IMR-90 (cell line): ENCODE results near the gene PID1. TPM values are rescaled to one million over a fixed set of nuclear protein-coding genes. Genes with fewer than 3 reads are reported as not detected.

Experiments used
- ATAC-seq: fragments of 200-7000 bp; cut with Tn5 transposase; 2 replicates; pipeline ENCODE4 v1.9.1; 2020; ENCODE audit warnings: low read depth, mild to moderate bottlenecking, moderate library complexity
- BruUV-seq: library from RNA; stranded (reverse); fragments of 400-500 nt; replicated peaks from 2 replicates; lab custom pipeline; 2021; lab: Mats Ljungman, UMichigan
- CTCF ChIA-PET: fragments of 300-600 bp; formaldehyde crosslinking; extraction: SDS; loops from one replicate; lab custom pipeline; 2021; ENCODE audit warnings: antibody characterized with exemption; lab: Yijun Ruan, JAX
- POLR2A ChIA-PET: fragments of 300-600 bp; sonication (Branson Sonifier 250); formaldehyde crosslinking; loops from one replicate; lab custom pipeline; 2022; ENCODE audit warnings: antibody characterized with exemption; ENCODE audit not compliant: unreplicated experiment; lab: Charles Lee
- DNase-seq: peaks from one replicate; pipeline ENCODE4 v3.0.0; 2013
- H2AFZ ChIP-seq: replicated peaks from 2 replicates; pipeline ENCODE3; 2013; ENCODE audit warnings: low read length, mild to moderate bottlenecking; ENCODE audit not compliant: poor library complexity
- H2AK5ac ChIP-seq: 2 replicates; pipeline ENCODE4 v1.6.1; 2013; ENCODE audit warnings: low read depth, low read length, inconsistent platforms
- H2AK9ac ChIP-seq: replicated peaks from 2 replicates; pipeline ENCODE3; 2013; ENCODE audit warnings: mild to moderate bottlenecking, low read depth, low read length, moderate library complexity; ENCODE audit not compliant: poor library complexity
- H2BK120ac ChIP-seq: 2 replicates; pipeline ENCODE4 v1.6.1; 2013; ENCODE audit warnings: low read depth, low read length, inconsistent platforms
- H2BK15ac ChIP-seq: 3 replicates; pipeline ENCODE4 v1.6.1; 2013; ENCODE audit warnings: low read depth, low read length, inconsistent platforms
- H2BK20ac ChIP-seq: 2 replicates; pipeline ENCODE4 v1.6.1; 2013; ENCODE audit warnings: low read depth, mild to moderate bottlenecking, inconsistent platforms, low read length, moderate library complexity
- H2BK5ac ChIP-seq: 2 replicates; pipeline ENCODE4 v1.6.1; 2013; ENCODE audit warnings: mild to moderate bottlenecking, low read depth, low read length, inconsistent platforms; ENCODE audit not compliant: poor library complexity, severe bottlenecking
- H3K14ac ChIP-seq: replicated peaks from 2 replicates; pipeline ENCODE4 v1.6.1; 2013; ENCODE audit warnings: low read depth, low read length, inconsistent platforms
- H3K18ac ChIP-seq: 2 replicates; pipeline ENCODE4 v1.6.1; 2013; ENCODE audit warnings: low read depth, low read length, control low read depth
- H3K23ac ChIP-seq: 2 replicates; pipeline ENCODE4 v1.6.1; 2013; ENCODE audit warnings: low read depth, low read length, inconsistent platforms
- H3K27ac ChIP-seq: 2 replicates; pipeline ENCODE4 v1.5.1; 2013; ENCODE audit warnings: mild to moderate bottlenecking, control low read depth, low read length; ENCODE audit not compliant: insufficient read depth
- H3K27me3 ChIP-seq: 2 replicates; pipeline ENCODE4 v1.6.1; 2013; ENCODE audit warnings: low read length; ENCODE audit not compliant: control insufficient read depth, insufficient read depth
- H3K36me3 ChIP-seq: 2 replicates; pipeline ENCODE4 v1.6.1; 2013; ENCODE audit warnings: low read length, mixed read lengths; ENCODE audit not compliant: control insufficient read depth, insufficient read depth
- H3K4ac ChIP-seq: 2 replicates; pipeline ENCODE4 v1.6.1; 2013; ENCODE audit warnings: low read depth, low read length, inconsistent platforms
- H3K4me1 ChIP-seq: 2 replicates; pipeline ENCODE4 v1.6.1; 2013; ENCODE audit warnings: low read length, mixed read lengths; ENCODE audit not compliant: control insufficient read depth, insufficient read depth
- H3K4me2 ChIP-seq: 2 replicates; pipeline ENCODE4 v1.6.1; 2013; ENCODE audit warnings: low read depth, mild to moderate bottlenecking, control low read depth, low read length, moderate library complexity
- H3K4me3 ChIP-seq: 2 replicates; pipeline ENCODE4 v1.5.1; 2013; ENCODE audit warnings: low read depth, mild to moderate bottlenecking, control low read depth, low read length, moderate library complexity; ENCODE audit not compliant: insufficient read depth
- H3K56ac ChIP-seq: 2 replicates; pipeline ENCODE4 v1.6.1; 2013; ENCODE audit warnings: low read length, inconsistent platforms; ENCODE audit not compliant: insufficient read depth; ENCODE audit errors: extremely low read depth
- H3K79me1 ChIP-seq, 2 experiments: 2 replicates each; pipeline ENCODE4 v1.6.1; 2013; ENCODE audit warnings: low read length in 2 of 2, inconsistent platforms in 1 of 2, low read depth in 1 of 2
- H3K9ac ChIP-seq: 2 replicates; pipeline ENCODE4 v1.6.1; 2013; ENCODE audit warnings: low read depth, low read length, control low read depth
- H3K9me1 ChIP-seq: 2 replicates; pipeline ENCODE4 v1.6.1; 2013; ENCODE audit warnings: low read length, inconsistent platforms; ENCODE audit not compliant: insufficient read depth
- H3K9me3 ChIP-seq: 2 replicates; pipeline ENCODE4 v1.6.1; 2013; ENCODE audit warnings: low read length; ENCODE audit not compliant: control insufficient read depth, insufficient read depth
- H4K20me1 ChIP-seq: 2 replicates; pipeline ENCODE4 v1.6.1; 2013; ENCODE audit warnings: low read length, inconsistent platforms; ENCODE audit not compliant: insufficient read depth
- H4K5ac ChIP-seq: 2 replicates; pipeline ENCODE4 v1.6.1; 2013; ENCODE audit warnings: mild to moderate bottlenecking, low read depth, low read length, control low read depth
- H4K8ac ChIP-seq, 2 experiments: 2 replicates each; pipeline ENCODE4 v1.6.1; 2013; ENCODE audit warnings: low read depth in 2 of 2, low read length in 2 of 2, control low read depth in 1 of 2, inconsistent platforms in 1 of 2
- H4K91ac ChIP-seq: 2 replicates; pipeline ENCODE4 v1.6.1; 2013; ENCODE audit warnings: low read depth, low read length, inconsistent platforms; ENCODE audit not compliant: insufficient read depth
- BHLHE40 ChIP-seq: fragments of 150-350 bp; IDR thresholded peaks from 2 replicates; pipeline ENCODE4 v1.6.1; 2016; ENCODE audit warnings: mild to moderate bottlenecking, low read depth, low read length
- CEBPB ChIP-seq: IDR thresholded peaks from 2 replicates; pipeline ENCODE4 v1.6.1; 2012; ENCODE audit warnings: low read depth, low read length, improper control_type of control experiment
- CHD1 ChIP-seq: IDR thresholded peaks from 2 replicates; pipeline ENCODE4 v1.6.1; 2012; ENCODE audit warnings: low read depth, low read length, improper control_type of control experiment
- CTCF ChIP-seq: conservative IDR thresholded peaks from 2 replicates; pipeline ENCODE4 v1.5.1; 2012; ENCODE audit warnings: mild to moderate bottlenecking, low read depth, low read length, improper control_type of control experiment
- ELK1 ChIP-seq: fragments of 150-350 bp; IDR thresholded peaks from 2 replicates; pipeline ENCODE4 v1.6.1; 2016; ENCODE audit warnings: low read depth, mild to moderate bottlenecking, low read length, moderate library complexity, borderline replicate concordance
- FOS ChIP-seq: fragments of 150-350 bp; IDR thresholded peaks from 2 replicates; pipeline ENCODE4 v1.6.1; 2016; ENCODE audit warnings: low read depth, low read length
- MAFK ChIP-seq: IDR thresholded peaks from 2 replicates; pipeline ENCODE4 v1.6.1; 2012; ENCODE audit warnings: low read depth, low read length, improper control_type of control experiment
- MAZ ChIP-seq: IDR thresholded peaks from 2 replicates; pipeline ENCODE4 v1.6.1; 2012; ENCODE audit warnings: low read depth, mild to moderate bottlenecking, low read length, improper control_type of control experiment, moderate library complexity, borderline replicate concordance
- MXI1 ChIP-seq: IDR thresholded peaks from 2 replicates; pipeline ENCODE4 v1.6.1; 2012; ENCODE audit warnings: low read depth, mild to moderate bottlenecking, low read length, moderate library complexity, borderline replicate concordance
- NFE2L2 ChIP-seq: fragments of 150-350 bp; IDR thresholded peaks from 2 replicates; pipeline ENCODE4 v1.6.1; 2016; ENCODE audit warnings: low read depth, mild to moderate bottlenecking, low read length
- POLR2A ChIP-seq: IDR thresholded peaks from 2 replicates; pipeline ENCODE4 v1.6.1; 2012; ENCODE audit warnings: mild to moderate bottlenecking, low read depth, low read length
- RAD21 ChIP-seq: IDR thresholded peaks from 2 replicates; pipeline ENCODE4 v1.6.1; 2012; ENCODE audit warnings: low read length, improper control_type of control experiment
- RCOR1 ChIP-seq: IDR thresholded peaks from 2 replicates; pipeline ENCODE4 v1.6.1; 2012; ENCODE audit warnings: mild to moderate bottlenecking, low read length, improper control_type of control experiment; ENCODE audit not compliant: insufficient replicate concordance
- RFX5 ChIP-seq: IDR thresholded peaks from 2 replicates; pipeline ENCODE4 v1.8.0; 2012; ENCODE audit warnings: low read depth, mild to moderate bottlenecking, low read length, moderate library complexity
- SMC3 ChIP-seq: fragments of 150-350 bp; IDR thresholded peaks from 2 replicates; pipeline ENCODE4 v1.6.1; 2016; ENCODE audit warnings: low read depth, mild to moderate bottlenecking, antibody characterized with exemption, low read length, moderate library complexity
- USF2 ChIP-seq: fragments of 150-350 bp; IDR thresholded peaks from 2 replicates; pipeline ENCODE4 v1.6.1; 2017; ENCODE audit warnings: mild to moderate bottlenecking, antibody characterized with exemption, low read length, low read depth
- WGBS, 2 experiments: methylation state at CpG; one replicate each; pipeline versions ENCODE4 v1.1.5 to v1.1.7; 2013; ENCODE audit warnings: missing lambda C conversion rate in 2 of 2; ENCODE audit not compliant: insufficient read length in 1 of 2; ENCODE audit errors: extremely low coverage in 2 of 2; 5-methylcytosine and 5-hydroxymethylcytosine counted together
- dilution Hi-C: fragments of 300-500 bp; cut with HindIII; formaldehyde crosslinking; loops from one replicate; pipeline ENCODE4 v1.14.3; 2018; ENCODE audit warnings: low sequenced_read_pairs; ENCODE audit not compliant: unreplicated experiment
- in situ Hi-C: fragments of 300-500 bp; cut with MboI; formaldehyde crosslinking; loops from 3 replicates; pipeline ENCODE4 v1.14.3; 2019; ENCODE audit warnings: low sequenced_read_pairs, inconsistent platforms, mixed read lengths
- intact Hi-C: fragments of 100-400 bp; cut with micrococcal nuclease; formaldehyde crosslinking; loops from 2 replicates; pipeline ENCODE4 v1.10.0; 2022
- polyA plus RNA-seq, 3 experiments: library from polyadenylated mRNA; depleted of rRNA; stranded (reverse); fragments of >200 nt; gene quantifications; 2 replicates each; pipeline ENCODE4 v1.2.3, GENCODE V29; 2012; ENCODE audit warnings: low replicate concordance in 1 of 3
- total RNA-seq: library from RNA; depleted of rRNA; stranded (reverse); fragments of >200 nt; gene quantifications from 2 replicates; pipeline ENCODE4 v1.2.3, GENCODE V29; 2012

The PID1 gene
- total and polyA plus RNA-seq, 2 of the 4 experiments (the other 2 are of a cell fraction) = 0.90 to 1.9 TPM

- no peak overlapping the region for H2AFZ ChIP-seq
- DNase-seq (no peak), ATAC-seq (no peak)
- no peak overlapping the region for H4K8ac ChIP-seq
- H3K4ac ChIP-seq = no peak overlapping the region
- CTCF ChIA-PET = no interaction called here
- dilution Hi-C loops (no loop called here), in situ Hi-C loops (no loop called here), intact Hi-C loops (no loop called here)
- H2BK5ac ChIP-seq = no peak overlapping the region
- no peaks in the 10 kb centered on the region for H3K9me1 ChIP-seq
- no peak overlapping the region for H4K5ac ChIP-seq
- no peak overlapping the region for H2BK15ac ChIP-seq
- no peak overlapping the region for H3K4me3 ChIP-seq
- no peak overlapping the region for H3K27ac ChIP-seq
- TF ChIP-seq NFE2L2 (no peak), ELK1 (no peak), CHD1 (no peak), USF2 (no peak), CTCF (no peak), BHLHE40 (no peak), SMC3 (no peak), MXI1 (no peak), POLR2A (no peak), RAD21 (no peak), MAZ (no peak), RFX5 (no peak), RCOR1 (no peak), MAFK (no peak), FOS (no peak), CEBPB (no peak)
- no peak overlapping the region for H2AK9ac ChIP-seq
- H3K36me3 ChIP-seq = no peaks in the 10 kb centered on the region
- H3K79me1 ChIP-seq = no peaks in the 10 kb centered on the region
- H3K9ac ChIP-seq = no peak overlapping the region
- H3K23ac ChIP-seq = no peak overlapping the region
- no peak overlapping the region for H4K91ac ChIP-seq
- H3K56ac ChIP-seq = no peak overlapping the region
- no peak overlapping the region for H3K4me2 ChIP-seq
- no peaks in the 10 kb centered on the region for H3K4me1 ChIP-seq
- no peak overlapping the region for H2BK20ac ChIP-seq
- H2AK5ac ChIP-seq = no peak overlapping the region
- H3K27me3 ChIP-seq = no peaks in the 10 kb centered on the region
- H3K14ac ChIP-seq = no peak overlapping the region
- no TSS peak for BruUV-seq
- H2BK120ac ChIP-seq = no peak overlapping the region
- H3K18ac ChIP-seq = no peak overlapping the region
- POLR2A ChIA-PET = no interaction called here
- no CpG with 5 or more reads among the region's 2 CpGs for WGBS, 2 experiments
- no peaks in the 10 kb centered on the region for H4K20me1 ChIP-seq
- H3K9me3 ChIP-seq = peaks cover 9% of the 10 kb centered on the region; the same call in 1 of the 2 replicates
Measured at GRCh38 chr2:229226382-229226781, 44.7 kb downstream of the PID1 start.
